ENCODE data around the gene KCNB1. TPM values are rescaled to one million over a fixed set of nuclear protein-coding genes. Genes with fewer than 3 reads are reported as not detected.

KCNB1 gene
- total RNA-seq, 1 donor from 2014 or later: 0.41 TPM

DNA sequence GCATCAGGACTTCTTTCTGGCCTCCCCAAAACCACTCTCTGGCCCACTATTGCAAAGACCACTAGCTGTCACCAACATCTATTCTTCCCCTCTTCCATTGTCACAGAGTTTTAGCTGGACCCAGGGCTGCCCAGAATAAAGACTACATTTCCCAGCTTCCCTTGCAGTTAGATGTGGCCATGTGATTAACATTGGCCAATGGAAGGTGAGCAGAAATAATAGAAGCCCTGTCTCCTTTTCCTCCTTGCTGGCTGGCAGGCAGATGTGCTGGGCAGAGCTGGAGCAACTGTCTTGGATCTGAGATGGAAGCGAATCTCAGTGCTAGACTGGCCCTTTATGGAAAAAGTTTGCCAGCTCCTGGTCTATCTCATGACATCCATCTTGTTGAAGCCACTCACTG lies 97.0 kb downstream of the KCNB1 start:
- intact Hi-C loops (cut with DNase I): no loop called here
- ATAC-seq (peak; percentile 51), DNase-seq (no peak)
- no peaks in the 10 kb centered on the region for H3K27me3 ChIP-seq
- H3K36me3 ChIP-seq: no peaks in the 10 kb centered on the region
- TF ChIP-seq, protein P1, sequence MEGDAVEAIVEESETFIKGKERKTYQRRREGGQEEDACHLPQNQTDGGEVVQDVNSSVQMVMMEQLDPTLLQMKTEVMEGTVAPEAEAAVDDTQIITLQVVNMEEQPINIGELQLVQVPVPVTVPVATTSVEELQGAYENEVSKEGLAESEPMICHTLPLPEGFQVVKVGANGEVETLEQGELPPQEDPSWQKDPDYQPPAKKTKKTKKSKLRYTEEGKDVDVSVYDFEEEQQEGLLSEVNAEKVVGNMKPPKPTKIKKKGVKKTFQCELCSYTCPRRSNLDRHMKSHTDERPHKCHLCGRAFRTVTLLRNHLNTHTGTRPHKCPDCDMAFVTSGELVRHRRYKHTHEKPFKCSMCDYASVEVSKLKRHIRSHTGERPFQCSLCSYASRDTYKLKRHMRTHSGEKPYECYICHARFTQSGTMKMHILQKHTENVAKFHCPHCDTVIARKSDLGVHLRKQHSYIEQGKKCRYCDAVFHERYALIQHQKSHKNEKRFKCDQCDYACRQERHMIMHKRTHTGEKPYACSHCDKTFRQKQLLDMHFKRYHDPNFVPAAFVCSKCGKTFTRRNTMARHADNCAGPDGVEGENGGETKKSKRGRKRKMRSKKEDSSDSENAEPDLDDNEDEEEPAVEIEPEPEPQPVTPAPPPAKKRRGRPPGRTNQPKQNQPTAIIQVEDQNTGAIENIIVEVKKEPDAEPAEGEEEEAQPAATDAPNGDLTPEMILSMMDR (IDR thresholded peaks at IDR 0.05): no peak
- H3K4me3 ChIP-seq: no peak overlapping the region
- H3K9me3 ChIP-seq: no peaks in the 10 kb centered on the region
- no peaks in the 10 kb centered on the region for H3K4me1 ChIP-seq
- no peak overlapping the region for H3K27ac ChIP-seq

DNA sequence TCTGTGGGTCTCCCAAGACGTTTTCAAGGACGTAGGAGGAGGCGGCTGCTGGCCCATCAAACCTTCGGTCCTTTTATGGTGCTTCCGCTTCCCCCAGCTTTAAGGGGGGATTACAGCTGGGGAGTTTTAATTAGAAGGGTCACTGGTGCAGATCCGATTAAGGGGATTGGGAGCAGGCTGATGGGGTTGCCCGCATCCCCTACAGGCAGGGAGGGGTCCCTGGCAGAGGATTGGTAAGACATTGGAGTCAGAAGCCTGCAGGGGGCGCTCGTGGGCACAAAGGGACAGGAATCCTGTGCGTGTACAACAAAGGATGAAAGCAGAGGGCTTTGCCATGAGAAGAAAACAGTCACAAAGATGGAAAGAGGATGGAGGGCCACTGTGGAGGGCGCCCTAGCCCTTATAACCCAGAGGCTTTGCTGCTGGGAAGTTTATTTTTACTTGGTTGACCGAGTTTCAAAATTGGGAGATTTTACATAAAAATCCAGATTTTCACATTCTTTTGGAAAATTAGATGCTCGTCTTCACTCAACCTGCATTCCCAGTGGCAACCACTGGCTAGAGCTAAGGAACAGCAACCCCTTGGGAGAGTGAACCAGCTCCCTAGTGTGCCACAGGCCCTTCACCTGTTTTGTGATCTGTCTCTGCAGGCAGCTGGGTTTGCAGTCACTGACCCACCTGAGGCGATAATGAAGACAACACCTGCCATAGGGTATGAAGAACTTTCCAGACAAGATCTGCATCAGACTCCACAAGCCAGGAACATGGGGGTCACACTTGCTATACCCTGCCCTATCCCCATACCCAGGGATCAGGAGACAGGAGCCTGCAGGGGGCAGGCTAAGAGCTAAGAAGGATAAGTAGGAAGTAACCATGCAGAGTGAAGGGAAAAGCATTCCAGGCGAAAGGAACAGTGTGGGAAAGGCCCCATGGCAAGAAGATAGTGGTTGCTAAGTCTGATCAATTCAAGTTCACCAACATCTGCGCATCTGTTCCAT lies 97.7 kb downstream of the KCNB1 start:
- ATAC-seq (peak; percentile 55), DNase-seq (peak; percentile 82)
- Histone ChIP-seq H3K9me3 (no peaks in the 10 kb centered on the region), H3K4me3 (no peak overlapping the region), H3K4me1 (no peaks in the 10 kb centered on the region), H3K36me3 (no peaks in the 10 kb centered on the region), H3K27me3 (no peaks in the 10 kb centered on the region), H3K27ac (no peak overlapping the region)
- TF ChIP-seq, protein P1 (IDR thresholded peaks at IDR 0.05): peak; percentile 61
- intact Hi-C loops (cut with DNase I): no loop called here

DNA sequence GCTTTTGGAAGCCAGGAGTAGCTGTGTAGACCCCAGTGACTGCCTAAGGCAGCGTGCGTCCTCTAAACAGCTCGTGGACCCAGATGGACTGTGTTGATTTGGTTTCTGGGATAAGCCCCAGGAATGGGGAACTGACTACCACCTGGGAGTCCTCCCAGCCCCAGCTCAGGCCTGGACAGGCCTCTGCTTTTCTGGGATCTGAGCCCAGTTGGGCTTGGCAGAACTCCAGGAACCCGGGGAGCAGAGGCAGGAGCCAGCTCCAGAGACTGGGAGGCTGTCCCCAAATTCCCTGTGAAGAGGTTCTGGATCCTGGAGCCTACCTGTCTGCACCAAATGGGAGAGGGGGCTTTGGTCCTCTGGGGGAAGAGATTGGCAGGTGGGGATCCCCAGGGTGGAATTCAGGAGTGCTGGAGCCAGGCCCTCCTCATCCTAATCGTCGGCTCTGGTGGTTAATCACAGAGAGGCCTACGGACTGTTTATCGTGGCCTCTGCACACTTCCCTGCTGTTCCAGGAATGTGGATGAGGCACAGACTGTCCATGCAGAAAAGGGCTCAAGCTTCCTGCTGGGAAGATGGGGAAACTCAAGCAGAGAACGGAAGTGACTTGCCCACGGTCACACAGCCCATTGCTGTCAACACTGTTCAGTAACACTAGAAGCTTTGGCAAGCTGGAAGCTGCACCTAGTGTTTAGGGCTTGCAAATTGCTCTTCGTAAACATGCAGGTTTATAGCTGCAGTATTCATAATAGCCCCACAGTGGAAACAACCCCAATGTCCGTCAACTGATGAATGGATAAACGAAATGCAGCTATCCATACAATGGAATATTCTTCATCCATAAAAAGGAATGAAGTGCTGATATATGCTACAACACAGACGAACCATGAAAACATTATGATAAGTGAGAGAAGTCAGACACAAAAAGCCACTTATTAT lies 100.6 kb downstream of the KCNB1 start:
- H3K9me3 ChIP-seq: no peaks in the 10 kb centered on the region
- H3K36me3 ChIP-seq: no peaks in the 10 kb centered on the region
- TF ChIP-seq, protein P1 (IDR thresholded peaks at IDR 0.05): no peak
- H3K27ac ChIP-seq: no peak overlapping the region
- no peaks in the 10 kb centered on the region for H3K4me1 ChIP-seq
- H3K27me3 ChIP-seq: no peaks in the 10 kb centered on the region
- peak; percentile 34 for ATAC-seq
- peak; percentile 69 for DNase-seq
- H3K4me3 ChIP-seq: no peak overlapping the region
- intact Hi-C loops (cut with DNase I): no loop called here

DNA sequence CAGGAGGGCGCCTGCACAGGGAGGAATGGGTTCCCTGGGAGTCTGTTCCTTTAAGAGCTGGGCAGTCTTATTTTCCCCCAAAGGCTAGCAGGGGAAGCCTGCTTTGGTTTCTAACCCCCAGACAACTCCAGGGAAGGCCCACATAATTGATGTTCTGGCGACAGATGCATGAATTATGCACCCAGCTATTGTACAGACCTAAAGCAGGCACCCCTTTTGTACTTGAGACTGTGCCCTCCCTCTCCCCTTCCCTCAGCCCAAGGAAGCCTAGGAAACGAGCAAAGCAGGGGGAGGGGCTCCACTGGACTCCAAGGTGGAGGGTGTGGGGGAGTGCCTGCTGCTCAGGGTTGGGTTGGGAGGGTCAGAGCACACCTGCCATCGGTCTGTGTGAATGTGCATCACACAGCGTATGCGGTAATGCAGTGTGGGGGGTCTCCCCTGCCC lies 102.1 kb downstream of the KCNB1 start:
- no peak overlapping the region for H3K4me3 ChIP-seq
- H3K27me3 ChIP-seq: no peaks in the 10 kb centered on the region
- DNase-seq (no peak), ATAC-seq (no peak)
- intact Hi-C loops (cut with DNase I): no loop called here
- H3K9me3 ChIP-seq: no peaks in the 10 kb centered on the region
- no peaks in the 10 kb centered on the region for H3K36me3 ChIP-seq
- no peak overlapping the region for H3K27ac ChIP-seq
- TF ChIP-seq, protein P1 (IDR thresholded peaks at IDR 0.05): no peak
- no peaks in the 10 kb centered on the region for H3K4me1 ChIP-seq

DNA sequence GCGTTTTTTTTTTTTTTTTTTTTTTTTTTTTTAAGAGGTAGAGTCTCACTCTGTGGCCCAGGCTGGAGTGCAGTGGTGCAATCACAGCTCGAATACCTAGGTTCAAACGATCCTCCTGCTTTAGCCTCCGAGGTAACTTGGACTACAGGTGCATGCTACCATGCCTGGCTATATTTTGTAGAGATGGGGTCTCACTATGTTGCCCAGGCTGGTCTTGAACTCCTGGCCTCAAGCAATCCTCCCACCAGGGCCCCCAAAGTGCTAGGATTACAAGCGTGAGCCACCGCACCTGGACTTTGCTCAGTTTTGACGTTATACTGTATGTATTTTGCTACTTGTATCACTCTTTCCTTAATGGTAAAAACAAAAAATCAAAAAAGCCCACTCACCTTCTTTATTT lies 103.1 kb downstream of the KCNB1 start:
- intact Hi-C loops (cut with DNase I): no loop called here
- no peak overlapping the region for H3K27ac ChIP-seq
- DNase-seq: no peak
- no peak overlapping the region for H3K4me3 ChIP-seq
- H3K9me3 ChIP-seq: no peaks in the 10 kb centered on the region
- TF ChIP-seq, protein P1 (IDR thresholded peaks at IDR 0.05): no peak
- H3K27me3 ChIP-seq: no peaks in the 10 kb centered on the region
- H3K4me1 ChIP-seq: no peaks in the 10 kb centered on the region
- ATAC-seq: no peak
- H3K36me3 ChIP-seq: no peaks in the 10 kb centered on the region

Measured in upper lobe of right lung (tissue), 1 donor.